ENCODE measurements around the gene EFHD2.
"Not testable (repeated sequence)": the region's sequence is repeated elsewhere in the genome, so short reads cannot be mapped to it uniquely, and the experiment has no call there.

EFHD2 gene

DNA sequence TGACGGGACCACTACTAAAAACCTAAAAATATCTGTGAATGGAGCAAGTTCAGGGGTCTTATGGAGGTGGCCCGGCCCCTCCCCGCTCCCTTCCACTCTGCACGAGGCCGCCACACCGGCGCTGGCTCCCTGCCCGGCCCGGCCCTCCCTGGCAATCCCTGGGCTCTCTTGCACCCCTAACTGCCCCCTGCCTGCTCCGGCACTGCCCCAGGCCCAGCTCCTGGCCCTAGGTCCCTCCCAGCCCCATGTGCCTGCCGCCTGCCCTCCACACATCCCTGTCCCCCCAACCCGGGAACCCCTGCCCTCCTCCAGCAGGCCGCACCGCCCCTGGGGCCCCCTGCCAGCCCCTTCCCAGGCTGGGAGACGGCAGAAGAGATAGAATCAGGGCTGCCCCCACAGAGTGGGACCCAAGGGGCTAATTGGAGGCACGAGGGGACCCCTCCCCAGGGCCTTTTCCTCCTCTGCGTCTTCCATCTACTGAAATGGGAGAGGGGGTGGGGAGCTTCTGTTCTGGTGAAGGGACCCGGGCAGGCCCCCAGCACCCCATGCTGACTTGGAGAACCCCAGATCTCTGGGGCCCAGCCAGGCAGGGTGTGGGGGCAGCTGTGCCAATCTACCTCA, 19.2 kb downstream of the EFHD2 start:
- Histone ChIP-seq H3K27ac (ENCODE audit: low read depth, low read length) (no peak overlapping the region), H3K4me1 (ENCODE audit: control insufficient read depth in 5 of 5, insufficient read depth in 5 of 5, low read length in 5 of 5) (peaks cover 0 to 5% (median 0%) of the 10 kb centered on the region in 5 donors)

GRCh38 chr1:15429701-15430149, 20.0 kb downstream of the EFHD2 start:
- Histone ChIP-seq H3K27me3 (ENCODE audit: control insufficient read depth in 5 of 5, insufficient read depth in 4 of 5, low read length in 5 of 5) (no peaks in the 10 kb centered on the region), H3K4me3 (ENCODE audit: low read depth in 1 of 5, low read length in 5 of 5) (no peak overlapping the region), H3K9me3 (ENCODE audit: control insufficient read depth in 5 of 5, low read length in 5 of 5) (no peaks in the 10 kb centered on the region), H3K9ac (ENCODE audit: low read length in 5 of 5) (no peak overlapping the region), H3K4me1 (ENCODE audit: control insufficient read depth in 5 of 5, insufficient read depth in 5 of 5, low read length in 5 of 5) (peaks cover 0 to 5% (median 0%) of the 10 kb centered on the region in 5 donors), H3K27ac (ENCODE audit: low read depth, low read length) (no peak overlapping the region), H3K36me3 (ENCODE audit: control insufficient read depth in 5 of 5, insufficient read depth in 5 of 5, low read length in 5 of 5) (peaks cover 0 to 55% (median 32%) of the 10 kb centered on the region in 5 donors)

More for the DNA sequence above, 19.2 kb downstream of the EFHD2 start:
- Histone ChIP-seq H3K27me3 (ENCODE audit: control insufficient read depth in 5 of 5, insufficient read depth in 4 of 5, low read length in 5 of 5) (no peaks in the 10 kb centered on the region), H3K9me3 (ENCODE audit: control insufficient read depth in 5 of 5, low read length in 5 of 5) (no peaks in the 10 kb centered on the region), H3K4me3 (ENCODE audit: low read depth in 1 of 5, low read length in 5 of 5) (no peak overlapping the region), H3K9ac (ENCODE audit: low read length in 5 of 5) (no peak overlapping the region), H3K36me3 (ENCODE audit: control insufficient read depth in 5 of 5, insufficient read depth in 5 of 5, low read length in 5 of 5) (peaks cover 0 to 59% (median 32%) of the 10 kb centered on the region in 5 donors)

- H3K9ac ChIP-seq (ENCODE audit: low read length in 5 of 5) = no peak overlapping the region
- H3K4me3 ChIP-seq (ENCODE audit: low read depth in 1 of 5, low read length in 5 of 5) = no peak overlapping the region
- H3K27ac ChIP-seq (ENCODE audit: low read depth, low read length) = no peak overlapping the region
- peaks cover 0 to 46% (median 26%) of the 10 kb centered on the region in 5 donors for H3K36me3 ChIP-seq (ENCODE audit: control insufficient read depth in 5 of 5, insufficient read depth in 5 of 5, low read length in 5 of 5)
- H3K9me3 ChIP-seq (ENCODE audit: control insufficient read depth in 5 of 5, low read length in 5 of 5) = no peaks in the 10 kb centered on the region
- H3K4me1 ChIP-seq (ENCODE audit: control insufficient read depth in 5 of 5, insufficient read depth in 5 of 5, low read length in 5 of 5) = peaks cover 0 to 5% (median 2%) of the 10 kb centered on the region in 5 donors
- H3K27me3 ChIP-seq (ENCODE audit: control insufficient read depth in 5 of 5, insufficient read depth in 4 of 5, low read length in 5 of 5) = no peaks in the 10 kb centered on the region
These were observed 21.3 kb downstream of the EFHD2 start for GRCh38 chr1:15430787-15431570.

DNA sequence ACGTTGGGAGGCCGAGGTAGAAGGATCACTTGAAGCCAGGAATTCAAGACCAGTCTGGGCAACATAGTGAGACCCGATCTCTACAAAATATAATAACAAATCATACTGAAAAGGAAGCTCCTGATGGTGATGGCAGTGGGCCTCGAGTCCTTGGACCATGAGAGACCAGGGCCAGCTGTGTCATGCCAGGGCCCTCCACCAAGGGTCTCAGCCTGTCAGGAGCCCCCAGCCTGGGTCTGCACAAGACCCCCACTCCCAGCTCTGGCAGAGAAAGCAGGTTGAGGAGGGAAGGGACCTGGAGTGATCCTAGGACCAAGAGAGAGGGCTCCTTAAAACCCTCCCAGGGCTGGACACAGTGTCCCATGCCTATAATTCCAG, 21.9 kb downstream of the EFHD2 start:
- peaks cover 0 to 40% (median 20%) of the 10 kb centered on the region in 5 donors for H3K36me3 ChIP-seq (ENCODE audit: control insufficient read depth in 5 of 5, insufficient read depth in 5 of 5, low read length in 5 of 5)
- H3K9ac ChIP-seq (ENCODE audit: low read length in 5 of 5) = no peak overlapping the region
- H3K4me3 ChIP-seq (ENCODE audit: low read depth in 1 of 5, low read length in 5 of 5) = no peak overlapping the region
- H3K4me1 ChIP-seq (ENCODE audit: control insufficient read depth in 5 of 5, insufficient read depth in 5 of 5, low read length in 5 of 5) = peaks cover 0 to 3% (median 2%) of the 10 kb centered on the region in 5 donors
- no peaks in the 10 kb centered on the region for H3K9me3 ChIP-seq (ENCODE audit: control insufficient read depth in 5 of 5, low read length in 5 of 5)
- H3K27ac ChIP-seq (ENCODE audit: low read depth, low read length) = no peak overlapping the region
- H3K27me3 ChIP-seq (ENCODE audit: control insufficient read depth in 5 of 5, insufficient read depth in 4 of 5, low read length in 5 of 5) = no peaks in the 10 kb centered on the region

- Histone ChIP-seq H3K9ac (ENCODE audit: low read length in 5 of 5) (no peak overlapping the region), H3K27ac (ENCODE audit: low read depth, low read length) (no peak overlapping the region), H3K4me1 (ENCODE audit: control insufficient read depth in 5 of 5, insufficient read depth in 5 of 5, low read length in 5 of 5) (peaks cover 0 to 3% (median 0%) of the 10 kb centered on the region in 5 donors), H3K9me3 (ENCODE audit: control insufficient read depth in 5 of 5, low read length in 5 of 5) (no peaks in the 10 kb centered on the region), H3K36me3 (ENCODE audit: control insufficient read depth in 5 of 5, insufficient read depth in 5 of 5, low read length in 5 of 5) (peaks cover 0 to 33% (median 15%) of the 10 kb centered on the region in 5 donors), H3K4me3 (ENCODE audit: low read depth in 1 of 5, low read length in 5 of 5) (no peak overlapping the region), H3K27me3 (ENCODE audit: control insufficient read depth in 5 of 5, insufficient read depth in 4 of 5, low read length in 5 of 5) (no peaks in the 10 kb centered on the region)
These were observed 22.6 kb downstream of the EFHD2 start for GRCh38 chr1:15432324-15432723.

GRCh38 chr1:15433471-15433870, 23.8 kb downstream of the EFHD2 start:
- Histone ChIP-seq H3K4me3 (ENCODE audit: low read depth in 1 of 5, low read length in 5 of 5) (no peak overlapping the region), H3K27me3 (ENCODE audit: control insufficient read depth in 5 of 5, insufficient read depth in 4 of 5, low read length in 5 of 5) (no peaks in the 10 kb centered on the region), H3K27ac (ENCODE audit: low read depth, low read length) (no peak overlapping the region), H3K4me1 (ENCODE audit: control insufficient read depth in 5 of 5, insufficient read depth in 5 of 5, low read length in 5 of 5) (peaks cover 0 to 3% (median 0%) of the 10 kb centered on the region in 5 donors), H3K9ac (ENCODE audit: low read length in 5 of 5) (no peak overlapping the region), H3K36me3 (ENCODE audit: control insufficient read depth in 5 of 5, insufficient read depth in 5 of 5, low read length in 5 of 5) (peaks cover 0 to 21% (median 7%) of the 10 kb centered on the region in 5 donors), H3K9me3 (ENCODE audit: control insufficient read depth in 5 of 5, low read length in 5 of 5) (no peaks in the 10 kb centered on the region)

DNA sequence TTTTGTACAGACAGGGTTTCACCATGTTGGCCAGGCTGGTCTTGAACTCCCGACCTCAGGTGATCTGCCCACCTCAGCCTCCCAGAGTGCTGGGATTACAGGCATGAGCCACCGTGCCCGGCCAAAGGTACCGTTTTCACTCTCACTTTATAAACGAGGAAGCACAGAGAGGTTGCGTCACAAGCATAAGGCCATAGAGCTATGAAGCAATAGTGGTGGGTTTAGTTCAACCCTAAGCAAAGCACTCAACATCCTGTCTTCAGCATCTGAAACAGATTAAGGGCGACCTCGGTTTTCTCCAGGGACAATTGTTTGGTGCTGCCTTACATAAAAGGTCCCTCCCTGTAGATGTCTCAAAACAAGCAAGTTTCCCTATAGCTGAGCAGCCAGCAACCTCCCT, 25.1 kb downstream of the EFHD2 start:
- not testable (repeated sequence) for H3K36me3 ChIP-seq (ENCODE audit: control insufficient read depth in 5 of 5, insufficient read depth in 5 of 5, low read length in 5 of 5); H3K27me3 ChIP-seq (ENCODE audit: control insufficient read depth in 5 of 5, insufficient read depth in 4 of 5, low read length in 5 of 5); H3K27ac ChIP-seq (ENCODE audit: low read depth, low read length); H3K4me3 ChIP-seq (ENCODE audit: low read depth in 1 of 5, low read length in 5 of 5); H3K4me1 ChIP-seq (ENCODE audit: control insufficient read depth in 5 of 5, insufficient read depth in 5 of 5, low read length in 5 of 5); H3K9me3 ChIP-seq (ENCODE audit: control insufficient read depth in 5 of 5, low read length in 5 of 5); H3K9ac ChIP-seq (ENCODE audit: low read length in 5 of 5)

DNA sequence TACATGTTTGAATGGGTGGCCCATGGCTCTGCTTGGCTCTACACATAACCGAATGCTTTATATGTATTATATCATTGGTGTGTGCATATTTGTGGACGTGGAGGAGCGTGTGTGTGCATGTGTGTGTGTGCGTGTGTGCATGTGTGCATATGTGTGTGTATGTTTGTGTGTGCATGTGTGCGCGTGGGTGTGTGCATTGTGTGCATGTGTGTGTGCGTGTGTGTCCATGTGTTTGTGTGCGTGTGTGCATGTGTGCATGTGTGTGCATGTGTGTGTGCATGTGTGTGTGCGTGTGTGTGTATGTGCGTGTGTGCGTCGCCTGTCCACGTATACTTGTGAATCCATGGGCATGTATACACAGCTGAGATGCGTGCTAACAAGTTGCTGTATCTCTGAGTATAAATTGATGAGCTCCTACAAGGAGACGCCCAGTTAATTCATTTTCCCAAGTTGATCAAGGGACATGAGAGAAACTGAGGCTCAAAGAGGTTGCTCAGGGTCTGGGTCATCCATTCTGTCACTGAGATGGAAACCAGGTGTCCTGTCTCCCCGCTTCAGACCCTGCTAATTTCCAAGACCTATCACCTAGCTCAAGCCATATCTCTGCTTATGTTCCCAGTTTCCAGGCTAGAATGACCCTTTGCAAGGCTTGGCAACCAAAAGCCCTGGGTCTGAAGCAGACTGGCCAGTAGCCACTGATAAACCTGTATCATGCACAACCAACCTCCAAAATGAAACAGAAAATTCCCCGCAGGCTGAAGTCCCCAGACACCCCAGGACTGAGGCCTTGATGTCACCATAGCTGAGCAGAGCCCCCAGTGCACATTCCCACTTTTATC, 25.8 kb downstream of the EFHD2 start:
- Histone ChIP-seq H3K27ac (ENCODE audit: low read depth, low read length) (no peak overlapping the region), H3K9ac (ENCODE audit: low read length in 5 of 5) (no peak overlapping the region), H3K4me3 (ENCODE audit: low read depth in 1 of 5, low read length in 5 of 5) (no peak overlapping the region), H3K9me3 (ENCODE audit: control insufficient read depth in 5 of 5, low read length in 5 of 5) (no peaks in the 10 kb centered on the region), H3K36me3 (ENCODE audit: control insufficient read depth in 5 of 5, insufficient read depth in 5 of 5, low read length in 5 of 5) (peaks cover 0 to 4% (median 3%) of the 10 kb centered on the region in 5 donors), H3K27me3 (ENCODE audit: control insufficient read depth in 5 of 5, insufficient read depth in 4 of 5, low read length in 5 of 5) (no peaks in the 10 kb centered on the region), H3K4me1 (ENCODE audit: control insufficient read depth in 5 of 5, insufficient read depth in 5 of 5, low read length in 5 of 5) (peaks cover 0 to 3% (median 0%) of the 10 kb centered on the region in 5 donors)

DNA sequence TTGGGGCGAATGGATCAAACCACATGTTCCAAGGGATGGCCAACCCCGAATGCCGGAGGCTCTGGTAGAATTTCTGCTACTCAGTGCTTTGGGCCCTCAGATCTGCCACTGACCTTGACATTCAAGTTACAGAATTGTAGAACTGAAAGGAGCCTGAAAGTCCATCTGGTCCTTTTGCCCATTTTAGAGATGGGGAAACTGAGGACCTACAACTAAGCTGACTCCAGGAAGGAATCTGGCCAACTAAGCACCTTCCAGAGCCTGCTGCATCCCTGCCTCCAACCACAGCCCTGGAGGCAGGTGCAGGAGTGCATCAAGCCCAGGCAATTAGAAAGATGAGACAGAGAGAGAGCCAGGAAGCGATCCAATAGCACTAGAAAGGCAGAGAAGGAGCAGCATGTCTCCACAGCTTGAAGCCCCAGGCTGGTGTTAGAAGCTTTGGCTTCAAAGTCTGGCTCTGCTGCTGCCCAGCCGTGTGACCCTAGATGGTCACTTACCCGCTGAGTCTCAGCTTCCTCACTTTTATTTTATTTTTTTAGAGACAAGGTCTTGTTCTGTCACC, 27.3 kb downstream of the EFHD2 start:
- no peak overlapping the region for H3K27ac ChIP-seq (ENCODE audit: low read depth, low read length)
- H3K36me3 ChIP-seq (ENCODE audit: control insufficient read depth in 5 of 5, insufficient read depth in 5 of 5, low read length in 5 of 5) = no peaks in the 10 kb centered on the region
- no peak overlapping the region for H3K9ac ChIP-seq (ENCODE audit: low read length in 5 of 5)
- peaks cover 0 to under 1% (median 0%) of the 10 kb centered on the region in 5 donors for H3K27me3 ChIP-seq (ENCODE audit: control insufficient read depth in 5 of 5, insufficient read depth in 4 of 5, low read length in 5 of 5)
- H3K4me3 ChIP-seq (ENCODE audit: low read depth in 1 of 5, low read length in 5 of 5) = no peak overlapping the region
- peaks cover 0 to 3% (median 0%) of the 10 kb centered on the region in 5 donors for H3K4me1 ChIP-seq (ENCODE audit: control insufficient read depth in 5 of 5, insufficient read depth in 5 of 5, low read length in 5 of 5)
- H3K9me3 ChIP-seq (ENCODE audit: control insufficient read depth in 5 of 5, low read length in 5 of 5) = no peaks in the 10 kb centered on the region
